Measurements from ENCODE around the gene PHACTR3.

GRCh38 chr20:59823030-59823423 lies 218.7 kb downstream of the PHACTR3 start:
- TF ChIP-seq, protein P1, sequence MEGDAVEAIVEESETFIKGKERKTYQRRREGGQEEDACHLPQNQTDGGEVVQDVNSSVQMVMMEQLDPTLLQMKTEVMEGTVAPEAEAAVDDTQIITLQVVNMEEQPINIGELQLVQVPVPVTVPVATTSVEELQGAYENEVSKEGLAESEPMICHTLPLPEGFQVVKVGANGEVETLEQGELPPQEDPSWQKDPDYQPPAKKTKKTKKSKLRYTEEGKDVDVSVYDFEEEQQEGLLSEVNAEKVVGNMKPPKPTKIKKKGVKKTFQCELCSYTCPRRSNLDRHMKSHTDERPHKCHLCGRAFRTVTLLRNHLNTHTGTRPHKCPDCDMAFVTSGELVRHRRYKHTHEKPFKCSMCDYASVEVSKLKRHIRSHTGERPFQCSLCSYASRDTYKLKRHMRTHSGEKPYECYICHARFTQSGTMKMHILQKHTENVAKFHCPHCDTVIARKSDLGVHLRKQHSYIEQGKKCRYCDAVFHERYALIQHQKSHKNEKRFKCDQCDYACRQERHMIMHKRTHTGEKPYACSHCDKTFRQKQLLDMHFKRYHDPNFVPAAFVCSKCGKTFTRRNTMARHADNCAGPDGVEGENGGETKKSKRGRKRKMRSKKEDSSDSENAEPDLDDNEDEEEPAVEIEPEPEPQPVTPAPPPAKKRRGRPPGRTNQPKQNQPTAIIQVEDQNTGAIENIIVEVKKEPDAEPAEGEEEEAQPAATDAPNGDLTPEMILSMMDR (conservative IDR thresholded peaks at IDR 0.05) = no peak
- no peak for TF ChIP-seq ZFX (IDR thresholded peaks at IDR 0.05)

Data from C4-2B (cell line).